Inflammatory macrophage treated with lipopolysaccharide for 1 hour (primary cell): Measurements from ENCODE around the gene GNAO1.

Experiments
- DNase-seq, 2 donors: peaks; one replicate each; pipeline ENCODE4 v3.0.0-alpha.2; 2020 to 2022

GNAO1 gene

DNA sequence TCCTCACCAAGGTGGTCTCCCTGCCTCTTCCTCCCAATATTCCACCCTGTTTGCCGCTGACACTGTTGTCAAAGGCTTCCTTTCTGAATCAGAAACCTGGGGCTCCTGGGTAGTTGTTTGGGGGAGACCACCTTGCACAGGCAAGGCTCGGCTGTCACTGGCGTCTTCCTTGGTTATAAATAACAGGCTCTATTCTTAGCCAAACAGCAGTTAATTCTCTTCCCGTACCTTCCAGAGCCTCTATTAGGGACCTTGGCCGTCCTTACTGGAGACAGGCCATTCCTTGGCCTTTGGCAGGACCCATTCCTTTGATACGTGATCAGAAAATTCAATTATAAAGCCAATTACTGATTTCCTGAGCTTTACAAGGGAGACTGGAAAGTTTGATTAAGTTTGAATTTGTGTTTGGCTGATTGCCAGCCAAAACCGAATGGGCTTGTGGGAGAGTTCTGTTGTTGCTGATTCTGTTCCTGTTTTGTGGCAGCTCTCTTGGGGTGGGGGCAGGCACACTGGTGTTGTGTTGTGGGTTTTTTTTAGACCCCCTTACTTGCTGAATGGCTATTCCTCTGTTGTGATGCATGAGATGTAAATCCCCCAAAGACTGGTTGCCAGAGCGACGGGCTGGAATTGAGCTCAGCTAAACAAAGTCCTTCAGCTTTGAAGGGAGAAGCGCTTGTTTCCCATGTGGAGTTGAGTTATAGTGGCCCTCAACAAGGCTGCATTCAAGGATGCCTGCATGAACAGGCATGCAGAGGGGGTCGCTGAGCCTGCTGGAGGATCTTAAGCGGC, 104.6 kb downstream of the GNAO1 start:
- DNase-seq, result no peak

DNA sequence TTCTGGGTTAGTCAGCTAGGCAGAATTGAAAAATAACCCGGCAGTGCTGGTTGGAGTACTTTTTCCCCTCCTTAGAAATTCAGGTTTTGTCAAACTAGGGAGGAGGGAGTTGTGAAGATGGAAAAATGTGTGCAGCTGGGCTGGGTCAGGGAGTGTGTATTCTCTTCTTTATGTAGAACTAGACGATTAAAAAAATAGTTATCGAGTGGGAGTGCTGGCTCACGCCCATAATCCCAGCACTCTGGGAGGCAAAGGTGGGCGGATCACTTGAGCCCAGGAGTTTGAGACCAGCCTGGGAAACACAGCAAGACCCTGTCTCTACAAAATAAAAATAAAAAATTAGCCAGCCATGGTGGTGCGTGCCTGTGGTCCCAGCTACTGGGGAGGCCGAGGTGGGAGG, 106.4 kb downstream of the GNAO1 start:
- no peak for DNase-seq

DNA sequence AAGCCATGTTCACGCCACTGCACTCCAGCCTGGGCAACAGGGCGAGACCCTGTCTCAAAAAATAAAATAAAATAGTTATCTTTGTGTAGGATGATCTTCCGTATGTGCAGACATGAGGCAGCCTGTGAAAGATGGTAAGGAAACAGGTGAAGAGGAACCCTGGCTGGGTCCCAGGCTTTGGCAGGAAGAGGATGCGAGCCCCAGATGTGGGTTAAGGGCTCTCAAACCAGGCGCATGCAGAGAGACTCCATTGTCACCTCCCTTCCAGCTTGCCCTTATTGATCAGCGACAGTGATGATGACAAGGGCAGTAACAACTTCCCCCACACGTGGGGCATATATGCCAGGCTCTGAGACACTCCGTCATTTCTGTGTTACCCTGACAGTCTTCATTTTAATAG, 106.8 kb downstream of the GNAO1 start:
- no peak for DNase-seq

DNA sequence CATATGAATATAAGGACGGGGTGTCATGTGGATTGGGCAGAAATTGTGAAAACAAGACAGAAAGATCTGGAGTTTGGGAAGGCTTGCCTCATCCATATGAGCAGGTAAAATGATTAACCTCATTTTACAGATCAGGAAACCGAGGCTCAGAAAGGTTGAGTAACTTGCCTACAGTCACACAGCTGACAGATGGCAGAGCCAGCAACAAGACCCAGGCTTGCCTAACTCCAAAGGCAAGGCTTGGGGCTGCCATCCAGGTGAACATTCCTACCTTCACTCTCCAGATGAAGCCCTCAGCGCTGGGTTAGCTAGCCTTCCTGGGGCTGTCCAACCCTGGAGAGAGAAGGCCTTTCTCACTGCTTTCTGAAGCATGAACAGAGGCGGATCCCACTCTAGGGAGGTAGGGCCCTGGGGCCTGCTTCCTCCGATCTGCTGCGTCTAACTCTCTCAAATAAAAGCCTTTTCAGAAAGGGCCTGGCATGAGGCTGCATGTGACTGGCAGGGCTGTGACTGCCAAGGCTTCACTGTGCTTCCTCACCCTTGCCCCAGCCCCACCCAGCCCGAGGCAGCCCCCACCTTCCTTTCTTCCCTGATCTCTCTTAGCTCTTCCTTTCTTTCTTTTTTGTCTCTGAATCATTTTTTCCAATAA, 107.8 kb downstream of the GNAO1 start:
- DNase-seq, result peak; percentile 9 to 12

DNA sequence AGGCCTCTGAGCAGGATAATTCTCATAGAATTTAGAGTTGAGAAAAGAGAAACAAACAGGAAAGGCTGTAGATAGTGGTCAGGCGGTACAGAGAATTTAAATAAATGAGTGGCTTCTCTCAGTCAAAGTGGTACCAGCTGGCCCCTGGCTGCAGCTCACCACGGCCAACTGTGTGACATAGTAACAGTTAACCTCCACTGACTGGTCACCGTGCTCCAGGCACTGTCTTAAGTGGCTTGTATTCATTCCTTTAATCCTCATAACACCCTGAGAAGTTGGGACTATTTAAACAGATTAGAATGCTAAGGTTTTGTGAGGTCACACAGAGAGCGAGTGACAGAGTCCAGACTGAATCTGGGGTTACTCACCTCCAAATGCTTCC, 108.9 kb downstream of the GNAO1 start:
- no peak for DNase-seq

DNA sequence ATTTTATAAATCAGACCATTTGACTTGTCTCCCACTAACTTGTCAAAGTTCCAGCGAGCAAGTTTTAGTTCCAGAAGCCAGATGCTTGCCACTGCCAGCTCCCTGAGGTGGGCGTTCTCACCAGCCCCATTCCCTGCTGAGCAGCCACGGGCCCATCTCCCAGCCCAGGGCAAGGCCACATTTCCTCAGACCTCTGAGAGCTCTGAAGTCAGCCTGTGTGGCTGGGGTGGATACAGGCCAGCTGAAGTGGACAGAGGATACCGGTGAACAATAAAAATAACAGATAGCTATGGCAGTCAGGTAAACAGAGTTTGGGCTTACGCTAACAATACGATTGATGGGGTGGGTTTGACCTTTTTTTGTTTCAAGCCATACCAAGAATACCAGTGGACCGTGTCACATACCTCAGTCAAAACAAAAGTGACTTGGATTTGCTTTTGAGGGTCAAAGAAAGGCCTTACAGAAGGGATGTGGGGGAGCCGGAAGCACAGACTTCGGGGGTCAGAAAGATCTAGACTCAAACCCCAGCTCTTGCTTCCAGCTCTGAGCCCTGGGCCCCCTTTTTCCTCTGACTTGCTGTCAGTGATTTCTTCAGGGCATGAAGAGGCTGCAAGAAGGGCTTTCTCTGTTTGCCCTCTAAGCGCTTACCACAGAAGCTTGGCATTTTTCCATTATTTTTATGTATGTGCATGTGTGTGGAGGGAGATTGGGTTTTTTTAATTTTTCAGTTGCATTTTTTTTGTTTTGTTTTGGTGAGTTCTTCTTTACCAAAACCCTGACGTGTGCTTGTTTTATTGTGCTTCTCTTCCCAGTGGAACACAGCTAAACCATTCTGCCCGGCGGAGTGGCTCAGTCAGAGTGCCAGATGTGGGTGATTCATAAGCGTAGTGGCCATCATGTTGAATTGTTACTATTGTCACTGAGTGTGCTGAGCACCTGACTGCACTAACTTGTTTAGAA, 109.9 kb downstream of the GNAO1 start:
- no peak for DNase-seq

DNA sequence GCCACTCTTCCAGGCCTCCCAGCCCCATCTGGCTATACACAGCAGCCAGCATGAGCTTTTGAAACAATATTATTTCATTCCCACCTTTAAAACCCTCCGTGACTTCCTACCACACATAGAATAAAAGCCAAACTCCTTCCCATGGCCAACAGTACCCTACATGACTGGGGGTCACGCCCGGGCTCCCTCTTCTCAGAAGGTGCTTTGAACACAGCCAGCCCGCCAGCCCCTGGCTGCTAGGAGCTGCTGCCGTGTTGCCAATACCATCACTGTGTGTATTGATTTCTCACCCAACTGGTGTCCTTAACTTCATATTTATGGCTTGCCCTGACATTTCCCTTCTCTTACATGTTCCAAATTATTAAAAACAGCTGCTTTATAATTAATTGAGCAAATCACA, 111.2 kb downstream of the GNAO1 start:
- DNase-seq, result no peak

DNA sequence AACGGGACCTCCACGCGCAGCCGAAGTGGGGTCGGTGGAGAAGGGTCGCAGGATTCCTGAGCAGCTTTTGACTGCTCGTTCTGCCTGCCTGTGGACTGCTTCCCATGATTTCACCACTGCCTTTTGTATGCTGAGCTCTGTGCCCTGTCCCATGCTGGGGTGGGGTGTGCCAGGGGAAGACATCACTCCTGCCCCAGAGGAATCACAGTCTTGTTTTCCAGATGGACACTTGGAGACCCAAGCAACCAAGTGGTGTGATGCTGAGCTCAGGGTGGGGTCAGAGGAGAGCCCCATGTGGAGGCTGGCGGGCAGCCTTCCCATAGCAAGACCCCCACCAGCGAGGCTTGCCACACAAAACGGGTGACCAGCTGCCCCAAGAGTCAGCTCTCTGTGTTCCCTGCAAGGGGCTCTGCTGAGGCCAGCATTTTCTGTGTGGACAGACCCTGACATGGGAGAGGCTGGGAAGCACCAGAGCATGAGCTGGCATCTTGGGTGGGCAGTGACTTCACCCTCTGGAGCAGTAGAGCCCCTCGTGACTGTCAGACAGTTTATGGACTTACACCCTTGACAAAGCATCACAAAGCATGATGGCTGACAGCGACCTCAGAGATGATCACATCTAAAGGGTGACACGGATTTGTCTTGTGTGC, 111.9 kb downstream of the GNAO1 start:
- DNase-seq, result no peak

DNA sequence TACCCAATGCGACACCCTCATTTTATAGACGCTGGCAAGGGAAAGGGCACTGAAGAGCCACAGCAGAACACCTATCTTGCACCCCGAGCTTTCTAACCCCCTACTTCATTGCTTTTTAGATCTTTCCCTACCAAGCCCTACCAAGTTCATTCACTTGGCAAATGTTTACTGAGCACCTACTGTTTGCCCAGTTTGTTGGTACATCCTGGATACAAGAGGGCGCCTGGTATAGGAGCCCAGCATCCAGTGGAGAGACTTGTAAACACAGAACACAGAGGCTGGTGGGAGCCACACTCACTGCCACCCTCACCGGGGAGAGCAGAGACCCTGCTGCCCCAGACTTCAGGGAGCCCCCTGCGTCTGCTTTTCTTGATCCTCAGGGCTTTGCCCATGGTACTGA, 112.6 kb downstream of the GNAO1 start:
- no peak for DNase-seq

DNA sequence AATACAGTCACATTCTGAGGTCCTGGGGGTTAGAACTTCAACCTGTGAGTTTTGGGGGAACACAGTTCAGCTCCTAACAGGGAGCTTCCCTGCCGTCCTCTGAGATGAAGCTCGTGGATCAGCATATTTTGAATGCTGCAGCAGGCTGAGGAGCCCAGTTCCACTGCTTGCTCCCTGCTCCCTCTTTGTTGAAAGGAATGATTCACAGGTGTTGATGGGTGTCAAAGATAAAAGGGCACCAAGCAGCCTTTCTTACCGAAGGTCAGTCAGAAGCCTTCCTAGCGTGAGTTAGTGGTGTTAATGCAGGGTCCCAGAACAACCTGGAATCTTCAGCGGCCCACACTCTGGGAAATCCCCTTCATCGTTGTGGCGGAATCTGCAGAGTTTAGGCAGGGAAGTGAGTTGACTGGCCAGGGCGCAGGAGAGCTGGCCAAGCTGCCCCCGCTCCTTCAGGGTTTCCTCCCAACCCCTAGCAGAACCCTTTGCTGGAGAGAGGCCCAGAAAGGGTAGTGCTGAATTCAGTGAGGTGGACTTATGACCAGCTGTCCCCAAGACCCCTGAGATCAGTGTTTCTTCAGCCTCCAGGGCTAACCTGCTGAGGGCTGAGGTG, 114.8 kb downstream of the GNAO1 start:
- no peak for DNase-seq

DNA sequence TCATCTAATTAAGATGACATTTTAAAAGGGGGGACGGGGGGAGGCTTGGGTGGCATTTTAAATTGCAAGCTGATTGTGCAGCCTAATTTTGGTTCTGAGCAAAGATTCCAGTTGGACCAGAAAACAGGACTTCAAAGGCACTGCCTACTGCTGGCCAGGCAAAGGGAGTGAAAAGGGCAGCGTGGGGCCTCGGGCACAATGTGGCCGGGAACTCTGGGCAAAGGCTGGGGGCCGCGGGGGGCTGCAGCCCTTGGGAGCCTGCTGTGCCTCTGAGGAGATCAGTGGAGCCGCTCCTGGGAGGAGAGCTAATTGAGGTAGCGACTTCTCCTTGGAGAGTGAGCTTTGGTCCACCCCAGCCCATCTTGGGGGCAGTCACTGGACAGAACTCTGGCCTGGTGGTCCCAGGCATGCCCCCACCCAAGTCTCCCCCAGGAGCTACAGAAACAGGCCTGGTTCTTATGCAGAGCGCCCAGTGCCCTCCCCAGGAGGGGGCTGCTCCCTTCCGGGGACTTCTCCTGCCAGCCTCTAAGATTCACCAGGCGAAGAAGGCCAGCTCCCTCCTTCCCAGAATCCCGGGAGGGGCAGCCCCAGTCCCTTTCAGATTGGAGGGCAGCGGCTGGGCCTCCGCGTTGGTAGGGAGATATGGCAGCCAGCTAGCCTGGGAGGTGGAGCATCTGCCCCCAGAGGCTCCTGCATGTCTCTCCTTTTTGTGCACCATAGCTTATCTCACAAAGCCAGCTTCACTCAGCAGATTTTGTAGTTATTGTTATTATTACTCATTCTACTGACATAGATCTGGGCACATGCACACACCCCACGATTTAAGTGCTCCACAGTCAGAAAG, 115.6 kb downstream of the GNAO1 start:
- DNase-seq, result no peak

DNA sequence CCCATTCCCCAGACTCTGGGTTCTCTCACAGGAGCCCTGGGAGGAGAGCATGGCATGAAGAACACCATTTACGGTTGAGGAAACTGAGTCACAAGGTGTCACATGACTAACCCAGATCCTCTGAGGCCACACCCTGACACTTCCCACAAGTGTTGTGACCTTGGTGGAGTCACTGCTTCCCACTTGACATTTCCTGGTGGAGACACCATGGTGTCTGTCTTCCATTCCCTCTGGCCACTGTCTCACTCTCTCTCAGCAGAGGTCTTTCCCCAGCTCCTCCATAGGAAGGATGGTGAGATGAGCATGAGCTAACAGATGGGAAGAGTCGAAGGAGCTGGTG, 116.2 kb downstream of the GNAO1 start:
- no peak for DNase-seq

DNA sequence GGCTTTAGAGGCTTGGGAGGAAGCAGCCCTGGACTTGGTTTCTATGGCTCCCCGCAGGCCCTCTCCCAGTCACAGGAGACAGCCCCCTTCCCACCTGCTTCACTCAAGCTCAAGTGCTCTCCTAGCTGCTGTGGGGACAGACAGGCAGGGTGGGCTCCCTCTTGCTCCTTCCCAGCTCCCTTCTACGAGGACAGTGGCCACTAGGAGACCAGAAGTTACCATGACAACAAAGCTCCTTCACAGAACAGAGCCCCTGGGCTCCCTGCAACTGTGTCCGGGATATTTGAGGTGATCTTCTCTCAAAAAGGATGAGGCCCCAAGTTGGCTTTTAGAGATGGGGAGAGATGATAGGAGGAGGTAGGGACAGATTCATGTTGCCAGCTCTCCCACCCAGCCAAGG, 117.7 kb downstream of the GNAO1 start:
- no peak for DNase-seq

DNA sequence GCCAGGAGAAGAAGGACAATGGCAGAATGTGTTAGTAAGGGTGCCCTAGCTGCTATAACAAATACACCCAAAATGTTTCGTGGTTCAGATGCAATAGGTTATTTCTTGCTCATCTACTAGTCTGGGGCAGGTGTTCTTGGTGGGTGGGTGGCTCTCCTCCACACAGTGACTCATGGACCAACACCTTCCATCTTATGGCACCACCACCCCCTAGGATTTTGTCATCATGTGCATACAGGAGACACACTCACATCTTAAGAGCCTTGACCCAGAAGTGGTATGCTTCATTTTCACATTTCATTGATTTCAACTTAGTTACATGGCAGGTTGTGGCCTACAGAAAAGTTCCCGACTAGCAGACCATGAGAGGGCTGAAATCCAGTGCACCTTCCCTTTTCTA, 119.4 kb downstream of the GNAO1 start:
- DNase-seq, result no peak

DNA sequence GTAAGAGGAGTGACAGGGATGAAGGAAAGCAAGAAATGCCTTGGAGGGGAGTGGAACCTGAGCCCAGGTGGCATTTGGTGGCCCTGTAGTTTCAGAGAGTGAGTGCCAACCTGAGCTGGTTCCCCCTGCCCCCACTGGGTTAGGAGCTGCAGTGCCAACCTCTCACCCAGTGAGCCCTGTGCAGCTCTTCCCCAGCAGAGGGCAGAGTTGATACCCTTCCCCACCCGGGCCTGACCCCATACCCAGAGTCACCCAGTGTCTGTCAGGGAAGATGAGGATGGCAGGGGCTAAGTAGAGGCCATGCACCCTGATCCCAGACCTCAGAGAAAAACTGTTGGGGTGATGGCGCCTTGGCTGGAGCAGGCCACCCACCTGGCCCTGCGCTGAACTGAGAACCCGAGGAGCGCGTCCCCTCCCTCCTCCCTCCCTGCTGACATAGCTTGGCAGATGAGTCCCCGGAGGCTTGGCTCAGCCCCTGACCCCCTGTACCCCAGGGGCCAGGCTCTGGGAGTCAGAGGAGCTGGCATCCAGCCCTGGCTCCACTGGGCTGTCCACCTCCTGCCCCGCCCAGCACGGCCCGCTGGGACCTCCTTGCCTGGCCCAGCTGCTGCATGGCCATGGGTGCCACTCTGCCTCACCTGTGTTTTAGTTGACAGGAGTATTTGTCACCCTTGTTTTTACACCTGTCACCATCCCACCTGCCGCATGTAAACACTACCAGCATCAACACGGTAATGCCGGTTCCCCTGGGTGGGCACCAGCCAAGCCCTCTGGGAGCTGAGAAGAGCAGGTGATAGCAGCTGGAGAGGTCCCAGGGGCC, 120.1 kb downstream of the GNAO1 start:
- no peak for DNase-seq

DNA sequence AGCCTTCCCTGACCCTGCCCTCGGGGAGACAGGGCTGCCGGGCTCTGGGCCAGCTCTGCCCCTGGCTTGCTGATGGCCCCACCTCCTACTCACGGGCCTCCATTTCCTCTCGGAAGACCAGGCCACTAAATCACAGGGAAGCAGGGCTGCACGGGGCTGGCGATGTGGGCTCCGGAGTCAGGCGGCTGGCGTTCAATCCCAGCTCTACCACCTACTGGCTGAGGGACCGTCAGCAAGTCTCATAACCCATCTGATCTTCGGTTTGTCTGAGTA, 120.7 kb downstream of the GNAO1 start:
- no peak for DNase-seq

DNA sequence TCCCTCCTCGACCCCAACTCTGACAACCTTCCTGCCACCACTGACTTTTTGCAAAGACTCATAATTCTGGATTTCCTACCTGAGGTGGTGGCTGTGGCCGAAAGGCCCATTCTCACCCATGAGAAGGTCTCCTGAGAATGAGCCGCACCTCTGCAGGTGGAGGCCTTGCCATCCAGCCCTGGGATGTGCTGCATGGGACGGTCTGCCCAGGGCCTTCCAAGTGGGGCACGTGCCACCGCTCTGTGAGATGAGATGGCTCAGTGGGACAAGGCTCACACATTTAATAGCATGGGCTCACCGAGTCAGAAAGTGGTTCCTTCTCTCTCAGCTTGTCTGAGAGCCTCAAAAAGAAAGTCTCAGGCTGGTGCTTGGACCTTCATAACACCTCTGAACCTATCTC, 121.3 kb downstream of the GNAO1 start:
- no peak for DNase-seq

DNA sequence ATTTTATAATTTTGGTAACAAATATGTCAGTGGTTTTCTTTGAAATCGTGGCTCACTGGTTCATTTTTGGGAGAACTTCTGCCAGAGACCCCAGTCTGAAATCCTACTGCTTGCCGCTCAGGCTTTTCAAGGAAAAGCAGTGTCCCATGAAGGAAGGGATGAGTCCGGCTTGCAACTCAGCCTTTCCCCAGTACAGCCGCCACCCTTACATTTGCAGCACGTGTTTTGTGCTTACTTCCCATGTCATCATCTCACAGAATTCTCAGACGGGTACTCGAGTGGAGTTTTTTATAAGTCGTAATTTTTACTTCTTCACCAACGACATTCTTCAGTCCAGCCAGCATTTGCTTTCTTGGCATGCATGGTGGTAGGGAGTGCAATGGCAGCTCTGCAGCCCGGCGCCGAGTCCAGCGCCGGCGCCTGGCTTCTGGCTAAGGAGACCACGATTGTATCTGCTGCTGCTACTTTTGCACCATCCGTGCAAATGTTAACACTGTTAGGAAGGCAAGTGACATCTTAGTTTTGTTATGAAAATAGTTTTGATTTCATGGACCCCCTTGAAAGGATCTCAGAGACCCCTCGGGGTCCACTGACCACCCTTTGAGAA, 123.1 kb downstream of the GNAO1 start:
- DNase-seq, result no peak

DNA sequence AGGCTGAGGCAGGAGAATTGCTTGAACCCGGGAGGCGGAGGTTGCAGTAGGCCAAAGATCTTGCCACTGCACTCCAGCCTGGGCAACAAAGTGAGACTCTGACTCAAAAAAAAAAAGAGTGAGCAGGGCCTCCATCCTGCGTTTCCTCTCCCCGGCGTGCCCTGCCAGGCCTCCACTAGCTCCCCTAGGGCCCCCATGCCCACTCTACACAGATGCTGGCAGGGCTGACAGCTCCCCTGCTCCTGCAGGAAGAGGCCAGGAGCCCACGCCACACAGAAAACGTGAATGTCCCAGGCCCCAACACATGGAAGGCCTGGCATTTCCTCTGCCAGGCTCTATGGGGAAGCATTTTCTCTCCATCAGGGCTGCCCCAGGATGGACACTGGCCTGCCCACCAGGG, 124.7 kb downstream of the GNAO1 start:
- no peak for DNase-seq

DNA sequence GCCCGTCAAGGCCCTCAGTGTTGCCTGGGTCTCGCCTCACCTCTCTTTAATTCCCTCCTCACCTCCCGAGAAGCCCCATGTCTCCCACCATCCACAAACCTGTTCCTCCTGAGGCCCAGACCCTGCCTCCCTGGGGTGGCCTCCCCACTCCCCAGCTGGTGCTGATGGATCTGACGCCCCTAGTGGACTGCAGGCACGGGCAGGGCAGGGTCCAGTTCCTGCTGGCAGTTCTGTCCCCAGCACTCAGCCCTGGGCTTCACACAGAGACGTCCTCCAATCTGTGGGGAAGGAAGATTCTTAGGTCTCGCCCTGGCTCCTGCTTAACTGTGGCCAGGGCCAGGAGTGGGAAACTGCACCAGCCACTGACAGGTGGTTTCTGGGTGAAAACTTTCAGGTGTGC, 125.3 kb downstream of the GNAO1 start:
- DNase-seq, result no peak
